CD4-positive, alpha-beta T cell (primary cell): Measurements from ENCODE around the gene RILPL1. TPM values are rescaled to one million over a fixed set of nuclear protein-coding genes. Genes with fewer than 3 reads are reported as not detected.

Experiments
- ATAC-seq: fragments of 200-7000 bp; cut with Tn5 transposase; one replicate; pipeline ENCODE4 v1.10.0; 2022; ENCODE audit warnings: mild to moderate bottlenecking; ENCODE audit not compliant: poor library complexity
- CTCF ChIA-PET: fragments of 350-600 bp; sonication (Branson Sonifier 250); formaldehyde crosslinking; loops from one replicate; lab custom pipeline; 2021; ENCODE audit warnings: antibody characterized with exemption, inconsistent platforms; lab: Charles Lee
- POLR2A ChIA-PET: fragments of 350-600 bp; sonication (Branson Sonifier 250); formaldehyde crosslinking; loops from one replicate; lab custom pipeline; 2021; ENCODE audit warnings: antibody characterized with exemption, inconsistent platforms; lab: Charles Lee
- DNase-seq, 14 experiments: peaks; one replicate each; pipeline ENCODE4 v3.0.0-alpha.2; 2013 to 2020; ENCODE audit warnings: mixed read lengths in 2 of 14
- H3K27ac ChIP-seq, 2 donors: one replicate each; pipeline versions ENCODE4 v1.5.1 to v1.7.0; 2013; ENCODE audit warnings: low read length in 2 of 2, low read depth in 1 of 2, mild to moderate bottlenecking in 1 of 2
- H3K27me3 ChIP-seq, 2 experiments: 1 replicate in 1 of 2; 2 replicates in 1 of 2; pipeline versions ENCODE4 v1.6.1 to v1.7.0; 2013; ENCODE audit warnings: low read length in 2 of 2, control low read depth in 1 of 2, mild to moderate bottlenecking in 1 of 2, moderate library complexity in 1 of 2; ENCODE audit not compliant: insufficient read depth in 2 of 2, control insufficient read depth in 1 of 2
- H3K36me3 ChIP-seq: one replicate; pipeline ENCODE4 v1.6.1; 2013; ENCODE audit warnings: low read length, control low read depth; ENCODE audit not compliant: insufficient read depth
- H3K4me1 ChIP-seq: one replicate; pipeline ENCODE4 v1.6.1; 2013; ENCODE audit warnings: low read length, control low read depth; ENCODE audit not compliant: insufficient read depth
- H3K4me3 ChIP-seq: one replicate; pipeline ENCODE4 v1.5.1; 2013; ENCODE audit warnings: mild to moderate bottlenecking, low read length, moderate library complexity
- H3K9me3 ChIP-seq, 2 experiments: 1 replicate in 1 of 2; 2 replicates in 1 of 2; pipeline versions ENCODE4 v1.6.1 to v1.7.0; 2013; ENCODE audit warnings: low read length in 2 of 2, mild to moderate bottlenecking in 2 of 2, control low read depth in 1 of 2, moderate library complexity in 1 of 2; ENCODE audit not compliant: control insufficient read depth in 1 of 2, insufficient read depth in 1 of 2
- H3K27ac Mint-ChIP-seq: one replicate; pipeline ENCODE4 v1.8.0; 2020; ENCODE audit warnings: mixed read lengths
- H3K27me3 Mint-ChIP-seq: one replicate; pipeline ENCODE4 v1.8.0; 2021; ENCODE audit warnings: mixed read lengths
- H3K36me3 Mint-ChIP-seq: one replicate; pipeline ENCODE4 v1.8.0; 2021; ENCODE audit warnings: low read depth, mixed read lengths
- H3K4me1 Mint-ChIP-seq: one replicate; pipeline ENCODE4 v1.8.0; 2021; ENCODE audit warnings: low read depth, mixed read lengths
- H3K4me3 Mint-ChIP-seq: one replicate; pipeline ENCODE4 v1.8.0; 2020; ENCODE audit warnings: mild to moderate bottlenecking, mixed read lengths
- H3K9me3 Mint-ChIP-seq: one replicate; pipeline ENCODE4 v1.8.0; 2020; ENCODE audit warnings: mixed read lengths
- intact Hi-C, 2 experiments: fragments of 100-400 bp; cut with DNase I in 1 of 2; cut with micrococcal nuclease in 1 of 2; formaldehyde crosslinking; loops; one replicate each; pipeline versions ENCODE4 v1.15.1 to v1.9.0; 2023 to 2025; cut with DNase I, micrococcal nuclease
- total RNA-seq, 174 experiments: library from RNA in 2 of 174; stranded (reverse) in 2 of 174; gene quantifications; one replicate each; pipeline ENCODE4 v1.2.3 and lab custom pipeline; 2021 to 2026
- TF ChIP-seq, protein P1 (sequence below): fragments of 200-600 bp; IDR thresholded peaks from one replicate; pipeline ENCODE4 v1.8.0; 2022; ENCODE audit warnings: antibody characterized with exemption, mild to moderate bottlenecking

RILPL1 gene
- total RNA-seq, 2 experiments from 2014 or later: 3.3 to 3.4 TPM

DNA sequence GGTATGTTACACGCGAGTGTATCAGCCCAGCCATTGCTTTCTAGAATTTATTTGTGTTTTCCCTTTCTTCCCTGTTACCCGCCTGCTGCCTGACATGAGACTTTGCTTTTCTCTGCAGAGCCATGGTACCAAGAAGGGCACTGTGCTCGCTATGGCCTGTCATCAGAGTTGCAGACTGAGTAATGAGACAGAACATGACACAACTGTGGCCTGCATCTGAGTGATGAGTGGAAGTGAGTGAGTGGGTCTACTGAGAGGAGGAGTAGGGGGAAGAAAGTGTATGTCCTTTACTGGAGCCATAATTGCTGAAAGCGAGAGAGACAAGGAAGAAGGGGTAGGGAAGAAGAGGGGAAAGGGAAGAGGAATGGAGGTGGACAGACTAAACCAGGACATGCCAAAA, 2.9 kb downstream of the RILPL1 start:
- intact Hi-C loops: loop anchor here in 1 of 2 experiments (5.0 kb wide), 2 partner anchors 73 to 98 kb away; partner anchors contain the start of gene SNRNP35
- Mint-ChIP-seq H3K4me1 (peaks cover 18% of the 10 kb centered on the region), H3K4me3 (peak overlapping the region; percentile 52), H3K27me3 (no peaks in the 10 kb centered on the region), H3K36me3 (peaks cover 4% of the 10 kb centered on the region), H3K27ac (no peak overlapping the region), H3K9me3 (no peaks in the 10 kb centered on the region)
- TF ChIP-seq, protein P1, sequence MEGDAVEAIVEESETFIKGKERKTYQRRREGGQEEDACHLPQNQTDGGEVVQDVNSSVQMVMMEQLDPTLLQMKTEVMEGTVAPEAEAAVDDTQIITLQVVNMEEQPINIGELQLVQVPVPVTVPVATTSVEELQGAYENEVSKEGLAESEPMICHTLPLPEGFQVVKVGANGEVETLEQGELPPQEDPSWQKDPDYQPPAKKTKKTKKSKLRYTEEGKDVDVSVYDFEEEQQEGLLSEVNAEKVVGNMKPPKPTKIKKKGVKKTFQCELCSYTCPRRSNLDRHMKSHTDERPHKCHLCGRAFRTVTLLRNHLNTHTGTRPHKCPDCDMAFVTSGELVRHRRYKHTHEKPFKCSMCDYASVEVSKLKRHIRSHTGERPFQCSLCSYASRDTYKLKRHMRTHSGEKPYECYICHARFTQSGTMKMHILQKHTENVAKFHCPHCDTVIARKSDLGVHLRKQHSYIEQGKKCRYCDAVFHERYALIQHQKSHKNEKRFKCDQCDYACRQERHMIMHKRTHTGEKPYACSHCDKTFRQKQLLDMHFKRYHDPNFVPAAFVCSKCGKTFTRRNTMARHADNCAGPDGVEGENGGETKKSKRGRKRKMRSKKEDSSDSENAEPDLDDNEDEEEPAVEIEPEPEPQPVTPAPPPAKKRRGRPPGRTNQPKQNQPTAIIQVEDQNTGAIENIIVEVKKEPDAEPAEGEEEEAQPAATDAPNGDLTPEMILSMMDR: no peak
- DNase-seq: no peak
- H3K27ac ChIP-seq: no peak overlapping the region
- H3K4me1 ChIP-seq: peaks cover 23% of the 10 kb centered on the region
- no peak overlapping the region for H3K4me3 ChIP-seq
- POLR2A ChIA-PET: no interaction called here
- CTCF ChIA-PET: no interaction called here
- ATAC-seq: no peak
- H3K9me3 ChIP-seq: no peaks in the 10 kb centered on the region
- no peaks in the 10 kb centered on the region for H3K27me3 ChIP-seq
- H3K36me3 ChIP-seq: no peaks in the 10 kb centered on the region

DNA sequence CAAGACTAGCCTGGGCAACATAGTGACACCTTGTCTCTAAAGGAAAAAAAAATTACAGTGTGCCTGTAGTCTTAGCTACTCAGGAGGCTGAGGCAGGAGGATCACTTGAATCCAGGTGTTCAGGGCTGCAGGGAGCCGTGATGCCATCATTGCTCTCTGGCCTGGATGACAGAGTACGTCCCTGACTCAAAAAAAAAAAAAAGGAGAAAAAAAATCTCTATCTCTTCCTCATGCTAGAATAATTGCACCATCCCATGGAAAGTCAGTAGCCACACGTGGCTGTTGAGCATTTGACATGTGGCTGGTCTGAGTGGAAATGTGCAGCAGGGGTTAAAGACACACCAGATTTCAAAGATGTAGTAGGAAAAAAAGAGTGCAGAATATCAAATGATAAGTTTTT, 3.8 kb downstream of the RILPL1 start:
- no peak overlapping the region for H3K27ac ChIP-seq
- no peaks in the 10 kb centered on the region for H3K27me3 ChIP-seq
- peaks cover 23% of the 10 kb centered on the region for H3K4me1 ChIP-seq
- H3K9me3 Mint-ChIP-seq: no peaks in the 10 kb centered on the region
- no peak for DNase-seq
- no peak overlapping the region for H3K4me3 Mint-ChIP-seq
- TF ChIP-seq, protein P1: no peak
- ChIA-PET POLR2A (interaction anchor here (0.7 kb wide), 1 partner anchor 376 kb away, joined by 7 read pairs; no protein-coding TSS in a partner anchor), CTCF (no interaction called here)
- no peak overlapping the region for H3K27ac Mint-ChIP-seq
- H3K36me3 ChIP-seq: no peaks in the 10 kb centered on the region
- no peak overlapping the region for H3K4me3 ChIP-seq
- no peaks in the 10 kb centered on the region for H3K9me3 ChIP-seq
- peaks cover 4% of the 10 kb centered on the region for H3K36me3 Mint-ChIP-seq
- no peaks in the 10 kb centered on the region for H3K27me3 Mint-ChIP-seq
- intact Hi-C loops: loop anchor here in 1 of 2 experiments (5.0 kb wide), 2 partner anchors 72 to 97 kb away; partner anchors contain the start of gene SNRNP35
- peaks cover 18% of the 10 kb centered on the region for H3K4me1 Mint-ChIP-seq
- ATAC-seq: no peak

DNA sequence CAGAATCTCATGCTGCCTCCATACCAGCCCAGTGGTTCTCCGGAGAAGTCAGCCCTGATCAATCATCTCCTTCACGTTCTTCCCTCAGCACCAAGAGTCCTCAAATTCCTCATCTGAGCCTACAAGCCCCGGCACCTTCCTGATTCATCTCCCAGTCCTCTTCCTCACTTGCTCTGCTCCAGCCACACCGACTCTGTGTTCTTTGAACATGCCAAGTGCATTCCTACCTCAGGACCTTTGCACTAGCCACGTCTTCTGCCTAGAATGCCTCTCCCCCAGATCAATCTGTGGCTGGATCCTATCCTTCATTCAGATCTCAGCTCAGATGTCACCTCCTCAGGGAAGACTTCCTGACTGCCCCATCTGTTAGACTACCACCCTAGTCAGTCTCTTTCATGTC, 4.7 kb downstream of the RILPL1 start:
- ChIA-PET CTCF (no interaction called here), POLR2A (interaction anchor here (0.7 kb wide), 1 partner anchor 375 kb away, joined by 7 read pairs; no protein-coding TSS in a partner anchor)
- Histone ChIP-seq H3K4me1 (peaks cover 16% of the 10 kb centered on the region), H3K9me3 (no peaks in the 10 kb centered on the region), H3K36me3 (no peaks in the 10 kb centered on the region), H3K27ac (no peak overlapping the region), H3K4me3 (no peak overlapping the region), H3K27me3 (no peaks in the 10 kb centered on the region)
- intact Hi-C loops: no loop called here
- no peaks in the 10 kb centered on the region for H3K9me3 Mint-ChIP-seq
- no peak for ATAC-seq
- H3K4me1 Mint-ChIP-seq: peaks cover 18% of the 10 kb centered on the region
- no peak overlapping the region for H3K27ac Mint-ChIP-seq
- H3K27me3 Mint-ChIP-seq: no peaks in the 10 kb centered on the region
- peaks cover 4% of the 10 kb centered on the region for H3K36me3 Mint-ChIP-seq
- no peak overlapping the region for H3K4me3 Mint-ChIP-seq
- TF ChIP-seq, protein P1: no peak
- DNase-seq: no peak
